PFSK-1 (cell line): Measurements from ENCODE around the gene FCMR.

Source experiments
- FOXP2 ChIP-seq: optimal IDR thresholded peaks from 2 replicates; pipeline ENCODE3; 2011; ENCODE audit warnings: borderline replicate concordance, control low read depth, inconsistent platforms; ENCODE audit not compliant: insufficient read depth; ENCODE audit errors: extremely low read length, extremely low read depth
- POLR2AphosphoS5 ChIP-seq: IDR thresholded peaks from 2 replicates; pipeline ENCODE4 v1.6.1; 2012; ENCODE audit warnings: low read depth, mild to moderate bottlenecking, control low read depth, low read length, moderate library complexity
- SIN3A ChIP-seq: IDR thresholded peaks from 2 replicates; pipeline ENCODE4 v1.6.1; 2012; ENCODE audit warnings: mild to moderate bottlenecking, low read length, moderate library complexity, borderline replicate concordance; ENCODE audit not compliant: insufficient read depth
- TAF1 ChIP-seq: IDR thresholded peaks from 2 replicates; pipeline ENCODE4 v1.6.1; 2012; ENCODE audit warnings: low read length, control low read depth, borderline replicate concordance; ENCODE audit not compliant: insufficient read depth
- TF ChIP-seq, protein P1 (sequence below), 2 experiments: IDR thresholded peaks; 2 replicates each; pipeline versions ENCODE4 v1.6.1 to v1.8.0; 2011 to 2012; ENCODE audit warnings: low read depth in 2 of 2, low read length in 2 of 2, control low read depth in 1 of 2, inconsistent platforms in 1 of 2, mild to moderate bottlenecking in 1 of 2, moderate library complexity in 1 of 2; ENCODE audit not compliant: insufficient read depth in 1 of 2

Gene FCMR

DNA sequence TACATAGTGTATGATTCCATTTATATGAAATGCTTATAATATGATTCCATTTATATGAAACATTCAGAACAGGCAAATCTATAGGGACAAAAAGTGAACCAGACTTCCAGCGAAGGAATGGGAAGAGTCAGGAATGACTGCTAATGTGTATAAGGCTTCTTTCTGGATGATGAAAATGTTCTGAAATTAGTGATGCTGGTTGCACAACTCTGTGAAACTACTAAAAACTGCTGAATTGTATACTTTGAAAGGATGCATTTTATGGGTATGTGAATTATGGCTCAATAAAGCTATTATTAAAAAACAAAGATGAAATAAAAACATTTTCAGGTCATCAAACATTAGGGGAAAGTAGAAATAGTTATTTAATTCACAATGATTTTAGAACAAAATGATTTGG lies 38.6 kb downstream of the FCMR start:
- no peak for TF ChIP-seq FOXP2
- no peak for TF ChIP-seq TAF1
- no peak for TF ChIP-seq SIN3A
- no peak for TF ChIP-seq POLR2AphosphoS5
- TF ChIP-seq, protein P1, sequence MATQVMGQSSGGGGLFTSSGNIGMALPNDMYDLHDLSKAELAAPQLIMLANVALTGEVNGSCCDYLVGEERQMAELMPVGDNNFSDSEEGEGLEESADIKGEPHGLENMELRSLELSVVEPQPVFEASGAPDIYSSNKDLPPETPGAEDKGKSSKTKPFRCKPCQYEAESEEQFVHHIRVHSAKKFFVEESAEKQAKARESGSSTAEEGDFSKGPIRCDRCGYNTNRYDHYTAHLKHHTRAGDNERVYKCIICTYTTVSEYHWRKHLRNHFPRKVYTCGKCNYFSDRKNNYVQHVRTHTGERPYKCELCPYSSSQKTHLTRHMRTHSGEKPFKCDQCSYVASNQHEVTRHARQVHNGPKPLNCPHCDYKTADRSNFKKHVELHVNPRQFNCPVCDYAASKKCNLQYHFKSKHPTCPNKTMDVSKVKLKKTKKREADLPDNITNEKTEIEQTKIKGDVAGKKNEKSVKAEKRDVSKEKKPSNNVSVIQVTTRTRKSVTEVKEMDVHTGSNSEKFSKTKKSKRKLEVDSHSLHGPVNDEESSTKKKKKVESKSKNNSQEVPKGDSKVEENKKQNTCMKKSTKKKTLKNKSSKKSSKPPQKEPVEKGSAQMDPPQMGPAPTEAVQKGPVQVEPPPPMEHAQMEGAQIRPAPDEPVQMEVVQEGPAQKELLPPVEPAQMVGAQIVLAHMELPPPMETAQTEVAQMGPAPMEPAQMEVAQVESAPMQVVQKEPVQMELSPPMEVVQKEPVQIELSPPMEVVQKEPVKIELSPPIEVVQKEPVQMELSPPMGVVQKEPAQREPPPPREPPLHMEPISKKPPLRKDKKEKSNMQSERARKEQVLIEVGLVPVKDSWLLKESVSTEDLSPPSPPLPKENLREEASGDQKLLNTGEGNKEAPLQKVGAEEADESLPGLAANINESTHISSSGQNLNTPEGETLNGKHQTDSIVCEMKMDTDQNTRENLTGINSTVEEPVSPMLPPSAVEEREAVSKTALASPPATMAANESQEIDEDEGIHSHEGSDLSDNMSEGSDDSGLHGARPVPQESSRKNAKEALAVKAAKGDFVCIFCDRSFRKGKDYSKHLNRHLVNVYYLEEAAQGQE (IDR thresholded peaks at IDR 0.05; ENCODE audit: insufficient read depth in 1 of 2, low read depth in 2 of 2, low read length in 2 of 2) = no peak

GRCh38 chr1:206882555-206882954 lies 39.2 kb downstream of the FCMR start:
- TF ChIP-seq SIN3A (no peak), TAF1 (no peak), POLR2AphosphoS5 (no peak), FOXP2 (no peak)
- TF ChIP-seq, protein P1 (IDR thresholded peaks at IDR 0.05; ENCODE audit: insufficient read depth in 1 of 2, low read depth in 2 of 2, low read length in 2 of 2) = no peak

DNA sequence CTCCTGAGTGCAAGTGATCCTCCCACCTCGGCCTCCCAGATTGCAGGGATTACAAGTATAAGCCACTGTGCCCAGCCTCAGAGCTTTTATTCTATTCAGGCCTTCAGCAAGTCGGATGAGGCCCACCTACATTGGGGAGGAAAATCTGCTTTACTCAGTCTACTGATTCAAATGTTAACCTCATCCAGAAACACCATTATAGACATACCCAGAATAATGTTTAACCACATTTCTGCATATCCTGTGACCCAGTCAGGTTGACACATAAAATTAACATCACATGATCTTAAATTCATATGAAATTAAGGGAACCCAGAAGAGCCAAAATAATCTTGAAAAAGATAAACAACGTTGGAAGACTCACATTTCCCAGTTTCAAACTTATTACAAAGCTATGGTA lies 41.4 kb downstream of the FCMR start:
- TF ChIP-seq TAF1 (no peak), POLR2AphosphoS5 (no peak), FOXP2 (no peak), SIN3A (no peak)
- TF ChIP-seq, protein P1 (IDR thresholded peaks at IDR 0.05; ENCODE audit: insufficient read depth in 1 of 2, low read depth in 2 of 2, low read length in 2 of 2) = no peak

- no peak for TF ChIP-seq POLR2AphosphoS5
- no peak for TF ChIP-seq TAF1
- TF ChIP-seq SIN3A = no peak
- no peak for TF ChIP-seq FOXP2
- TF ChIP-seq, protein P1 (IDR thresholded peaks at IDR 0.05; ENCODE audit: insufficient read depth in 1 of 2, low read depth in 2 of 2, low read length in 2 of 2) = no peak
These were observed 43.3 kb downstream of the FCMR start for GRCh38 chr1:206878456-206878855.

DNA sequence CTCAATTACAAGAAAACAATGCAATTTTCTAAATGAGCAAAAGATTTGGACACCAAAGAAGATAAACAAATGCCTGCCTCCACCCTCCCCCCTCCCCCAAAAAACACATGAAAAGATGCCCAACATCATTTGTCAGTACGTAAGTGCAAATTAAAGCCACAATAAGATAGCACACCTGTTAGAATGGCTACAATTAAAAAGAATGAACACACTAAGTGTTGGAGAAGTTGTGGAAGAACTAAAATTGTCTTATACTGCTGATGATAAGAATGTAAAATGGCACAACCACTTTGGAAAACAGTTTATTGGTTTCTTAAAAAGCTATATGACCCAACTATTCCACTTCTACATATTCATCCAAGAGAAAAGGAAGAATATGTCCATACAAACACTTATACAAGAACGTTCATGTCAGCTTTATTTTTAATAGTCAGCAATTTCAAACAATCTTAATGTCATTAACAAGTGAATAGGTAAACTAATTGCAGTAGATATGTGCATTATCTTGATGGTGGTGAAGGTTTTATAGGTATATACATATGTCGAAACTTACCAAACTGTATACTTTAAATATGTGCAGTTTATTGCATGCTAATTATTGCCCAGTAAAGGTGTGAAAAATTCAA lies 45.9 kb downstream of the FCMR start:
- TF ChIP-seq TAF1 (no peak), FOXP2 (no peak), SIN3A (no peak), POLR2AphosphoS5 (no peak)
- TF ChIP-seq, protein P1 (IDR thresholded peaks at IDR 0.05; ENCODE audit: insufficient read depth in 1 of 2, low read depth in 2 of 2, low read length in 2 of 2) = no peak
